ENCODE results near the gene GMEB2.

- TF ChIP-seq CTCF (IDR thresholded peaks at IDR 0.05) = no peak
- no peak for TF ChIP-seq POLR2A (IDR thresholded peaks at IDR 0.05)
These were observed 34.2 kb upstream of the GMEB2 start for GRCh38 chr20:63661108-63661507.
